ENCODE results near the gene NUDT21.
"Not testable (repeated sequence)": the region's sequence is repeated elsewhere in the genome, so short reads cannot be mapped to it uniquely, and the experiment has no call there.

The NUDT21 gene

GRCh38 chr16:56414366-56414765, 36.8 kb downstream of the NUDT21 start:
- no peak for DNase-seq

GRCh38 chr16:56413381-56413780, 37.8 kb downstream of the NUDT21 start:
- DNase-seq, result no peak

DNA sequence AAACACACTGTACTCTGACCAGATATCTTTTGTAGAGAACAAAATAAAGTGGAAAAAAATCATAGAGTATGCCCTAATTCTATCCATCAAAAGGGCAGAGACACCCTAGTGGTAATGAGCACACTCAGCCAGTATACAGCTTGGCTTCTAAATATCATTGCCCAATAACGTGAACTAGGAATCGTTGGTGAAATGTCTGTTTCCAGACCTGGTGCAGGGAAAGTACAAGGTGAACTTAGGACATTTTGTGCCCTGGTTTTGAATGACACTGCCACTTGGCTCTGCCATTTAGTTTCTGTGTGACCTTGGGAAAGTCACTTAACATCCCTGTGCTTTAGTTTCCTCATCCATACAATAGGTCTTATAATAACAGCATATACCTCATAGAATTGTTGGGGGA, 39.5 kb downstream of the NUDT21 start:
- no peak for DNase-seq

GRCh38 chr16:56411123-56411522, 40.0 kb downstream of the NUDT21 start:
- no peak for DNase-seq

GRCh38 chr16:56409195-56409594, 41.9 kb downstream of the NUDT21 start:
- no peak for DNase-seq

- DNase-seq, result no peak
Observed at GRCh38 chr16:56408379-56409098, 42.6 kb downstream of the NUDT21 start.

DNA sequence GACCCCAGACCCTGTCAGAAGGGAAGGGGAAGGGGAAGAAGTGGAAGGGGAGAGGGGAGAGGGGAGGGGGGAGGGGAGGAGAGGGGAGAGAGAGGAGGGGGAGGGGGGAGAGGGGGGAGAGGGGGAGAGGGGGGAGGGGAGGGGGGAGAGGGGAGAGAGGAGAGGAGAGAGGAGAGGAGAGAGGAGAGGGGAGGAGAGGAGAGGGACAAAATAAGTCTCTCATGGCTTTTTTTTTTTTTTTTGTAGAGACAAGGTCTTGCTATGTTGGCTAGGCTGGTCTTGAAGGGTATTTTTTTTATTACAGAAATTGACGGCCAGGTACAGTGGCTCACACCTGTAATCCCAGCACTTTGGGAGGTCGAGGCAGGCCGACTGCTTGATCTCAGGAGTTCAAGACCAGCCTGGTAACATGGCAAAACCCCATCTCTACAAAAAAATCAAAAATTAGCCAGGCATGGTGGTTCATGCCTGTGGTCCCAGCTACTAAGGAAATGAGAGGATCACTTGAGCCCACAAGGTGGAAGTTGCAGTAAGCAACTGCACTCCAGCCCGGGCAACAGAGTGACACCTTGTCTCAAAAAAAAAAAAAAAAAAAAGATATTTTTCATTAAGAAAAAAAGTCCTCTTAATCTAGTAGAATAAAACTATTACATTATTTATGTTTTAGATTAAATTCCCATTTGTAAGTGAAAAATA, 45.0 kb downstream of the NUDT21 start:
- DNase-seq, result no peak

DNA sequence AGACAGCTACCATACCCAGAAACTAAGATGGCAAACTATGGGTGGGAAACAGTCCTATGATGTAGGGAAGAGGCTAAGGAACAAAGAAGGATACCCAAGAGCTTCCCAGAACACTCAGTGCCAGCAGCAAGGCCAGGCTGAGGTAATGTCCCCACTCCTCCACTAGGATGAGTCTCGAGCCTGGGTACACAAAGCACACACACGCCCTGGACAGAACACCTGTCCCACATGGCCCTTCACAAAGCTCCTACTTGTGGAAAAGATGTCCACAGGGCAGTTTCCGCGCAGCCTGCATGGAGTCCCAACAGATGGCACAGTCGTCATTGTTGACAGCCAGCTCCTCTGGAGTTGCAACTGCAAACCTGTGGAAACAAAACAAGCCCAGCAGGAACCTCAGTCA, 49.6 kb downstream of the NUDT21 start:
- no peak for DNase-seq

DNA sequence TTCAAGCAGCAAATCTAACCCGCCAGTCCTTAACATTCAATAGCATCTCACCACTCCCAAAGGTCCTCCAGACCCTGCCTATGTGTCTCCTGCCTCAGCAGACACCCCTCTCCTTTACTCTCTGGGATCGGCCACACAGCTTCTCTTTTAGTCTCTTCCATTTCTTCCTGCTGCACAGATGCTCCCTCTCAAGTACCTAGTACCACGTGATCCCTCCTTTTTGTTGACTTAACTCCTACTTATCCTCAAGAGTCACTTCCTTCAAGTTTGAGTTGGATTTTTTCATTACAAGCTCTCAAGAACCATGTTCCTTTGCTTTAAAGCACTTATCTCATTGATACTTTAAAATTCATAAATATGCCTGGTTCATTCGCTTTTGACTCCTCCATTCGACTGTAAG, 50.7 kb downstream of the NUDT21 start:
- no peak for DNase-seq

- no peak for DNase-seq
Observed at GRCh38 chr16:56399486-56399885, 51.6 kb downstream of the NUDT21 start.

DNA sequence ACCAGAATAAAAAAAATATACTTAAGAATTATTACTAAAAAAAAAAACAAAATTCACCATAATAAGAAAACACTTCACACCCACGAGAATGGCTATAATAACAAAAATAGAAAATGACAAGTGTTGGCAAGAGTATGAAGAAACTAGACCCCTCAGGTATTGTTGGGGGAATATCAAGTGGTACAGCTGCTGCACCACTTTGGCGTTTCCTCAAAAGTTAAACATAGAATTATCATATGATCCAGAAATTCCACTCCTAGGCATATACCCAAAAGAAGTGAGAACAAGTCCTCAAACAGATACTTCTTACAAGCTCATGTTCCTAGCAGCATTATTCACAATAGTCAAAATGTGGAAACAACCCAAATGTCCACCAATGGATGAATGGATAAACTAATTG, 52.1 kb downstream of the NUDT21 start:
- DNase-seq, result no peak

GRCh38 chr16:56396724-56397123, 54.4 kb downstream of the NUDT21 start:
- DNase-seq, result not testable (repeated sequence)

- DNase-seq, result no peak
Observed at GRCh38 chr16:56389554-56389953, 61.6 kb downstream of the NUDT21 start.

- DNase-seq, result no peak
Observed at GRCh38 chr16:56388209-56388608, 62.9 kb downstream of the NUDT21 start.

GRCh38 chr16:56387396-56387795, 63.7 kb downstream of the NUDT21 start:
- no peak for DNase-seq

- no peak for DNase-seq
Observed at GRCh38 chr16:56384074-56384721, 66.9 kb downstream of the NUDT21 start.

GRCh38 chr16:56382901-56383355, 68.2 kb downstream of the NUDT21 start:
- no peak for DNase-seq

- DNase-seq, result no peak
Observed at GRCh38 chr16:56382459-56382858, 68.7 kb downstream of the NUDT21 start.

DNA sequence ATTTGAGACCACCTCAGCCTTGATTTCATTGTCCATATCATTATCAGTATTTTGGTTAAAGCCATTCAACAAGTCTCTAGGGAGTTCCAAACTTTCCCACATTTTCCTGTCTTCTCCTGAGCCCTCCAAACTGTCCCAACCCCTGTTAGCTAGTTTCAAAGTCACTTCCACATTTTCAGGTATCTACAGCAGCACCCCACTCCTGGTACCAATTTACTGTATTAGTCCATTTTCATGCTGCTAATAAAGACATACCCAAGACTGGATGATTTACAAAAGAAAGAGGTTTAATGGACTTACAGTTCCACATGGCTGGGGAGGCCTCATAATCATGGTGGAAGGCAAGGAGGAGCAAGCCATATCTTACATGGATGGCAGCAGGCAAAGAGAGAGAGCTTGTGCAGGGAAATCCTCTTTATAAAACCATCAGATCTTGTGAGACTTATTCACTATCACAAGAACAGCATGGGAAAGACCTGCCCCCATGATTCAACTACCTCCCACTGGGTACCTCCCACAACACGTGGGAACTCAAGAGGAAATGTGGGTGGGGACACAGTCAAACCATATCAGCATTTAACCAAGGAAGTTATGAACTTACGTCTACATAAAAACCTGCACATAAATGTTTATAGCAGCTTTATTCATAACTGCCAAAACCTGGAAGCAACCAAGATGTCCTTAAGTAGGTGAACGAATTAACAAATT, 70.2 kb downstream of the NUDT21 start:
- DNase-seq, result not testable (repeated sequence)

All from CD4-positive, alpha-beta T cell treated with Interleukin-15 for 1 hour (primary cell).